ENCODE data around the gene ALKBH1.

GRCh38 chr14:77674931-77675330, 32.9 kb downstream of the ALKBH1 start:
- no peak for TF ChIP-seq CTCF (conservative IDR thresholded peaks at IDR 0.05; ENCODE audit: low read length)
- no peak for TF ChIP-seq EZH2phosphoT487 (IDR thresholded peaks at IDR 0.05; ENCODE audit: borderline replicate concordance, low read depth, low read length)
